Pancreas (tissue), 10 donors: ENCODE measurements around the gene KIRREL1. TPM values are rescaled to one million over a fixed set of nuclear protein-coding genes. Genes with fewer than 3 reads are reported as not detected.

Experiments used
- ATAC-seq, 4 donors: fragments of 200-7000 bp; cut with Tn5 transposase; one replicate each; pipeline versions ENCODE4 v1.8.0 to v1.9.1; 2020; ENCODE audit warnings: mild to moderate bottlenecking in 4 of 4, moderate library complexity in 4 of 4
- DNase-seq, 6 donors: peaks; one replicate each; pipeline ENCODE4 v3.0.0-alpha.2; 2020
- FAIRE-seq: peaks from 2 replicates; lab custom pipeline; 2012; peaks lifted over from hg19 to GRCh38; lab: Jason Lieb, UNC
- H3K27ac ChIP-seq, 4 donors: fragments of 200-600 bp; sonication (generic); 1 replicate in 3 of 4; 2 replicates in 1 of 4; pipeline versions ENCODE4 v1.5.0 to v1.8.0; 2020
- H3K27me3 ChIP-seq, 4 donors: fragments of 200-600 bp; one replicate each; pipeline ENCODE4 v1.8.0; 2021
- H3K36me3 ChIP-seq, 3 donors: fragments of 200-600 bp; sonication (generic) in 1 of 3; one replicate each; pipeline versions ENCODE4 v1.5.0 to v1.8.0; 2020 to 2021
- H3K4me1 ChIP-seq, 3 donors: fragments of 200-600 bp; one replicate each; pipeline ENCODE4 v1.8.0; 2021
- H3K4me3 ChIP-seq, 4 donors: fragments of 200-600 bp; sonication (generic) in 2 of 4; one replicate each; pipeline versions ENCODE4 v1.5.0 to v1.8.0; 2020 to 2021
- H3K9me3 ChIP-seq, 4 donors: fragments of 200-600 bp; one replicate each; pipeline ENCODE4 v1.8.0; 2021
- WGBS, 2 donors: extraction: QIAGEN DNeasy Blood & Tissue Kit; methylation state at CpG; one replicate each; pipeline ENCODE4 v1.1.7; 2013; 5-methylcytosine and 5-hydroxymethylcytosine counted together
- intact Hi-C, 3 donors: fragments of 100-400 bp; cut with DNase I; formaldehyde crosslinking; loops; one replicate each; pipeline versions ENCODE4 v1.11.1 to v1.14.2; 2022
- polyA plus RNA-seq, 2 donors: library from polyadenylated mRNA; stranded (reverse); fragments of 200-250 nt; gene quantifications; one replicate each; pipeline ENCODE4 v1.2.3, GENCODE V29; 2013
- total RNA-seq, 6 donors: library from RNA; stranded (reverse); fragmentation: NEBNext Ultra II Directional in 4 of 6; extraction: Animal tissue kit (Norgen Biotek cat#: 25700) in 4 of 6; gene quantifications; one replicate each; pipeline versions ENCODE4 v1.2.1 to v1.2.4, GENCODE V29; 2021 to 2023
- TF ChIP-seq, protein P1 (sequence below), 4 donors: fragments of 200-600 bp; sonication (generic) in 3 of 4; IDR thresholded peaks; one replicate each; pipeline versions ENCODE4 v1.5.0 to v1.8.0; 2021; ENCODE audit warnings: antibody characterized with exemption in 4 of 4
- donor health status: healthy with polysubstance abuse.
- donor health status: DM: no; HTN: no; CAD: no; lungs with moderate emphysema.
- donor health status: DM: no; HTN: no; CAD: no.
- donor health status: control.
- donor health status: control.
- donor health status: Bipolar disorder and iron deficiency.
- donor health status: DM: yes; HTN: yes; CAD: no.
- donor health status: DM: no; HTN: no; CAD: no.
- donor health status: DM: no; HTN: no; CAD: no.
- donor health status: DM: yes; HTN: yes; CAD: no.

Gene KIRREL1
- total and polyA plus RNA-seq, 8 donors: 1.9 to 13.0 (median 4.1) TPM

DNA sequence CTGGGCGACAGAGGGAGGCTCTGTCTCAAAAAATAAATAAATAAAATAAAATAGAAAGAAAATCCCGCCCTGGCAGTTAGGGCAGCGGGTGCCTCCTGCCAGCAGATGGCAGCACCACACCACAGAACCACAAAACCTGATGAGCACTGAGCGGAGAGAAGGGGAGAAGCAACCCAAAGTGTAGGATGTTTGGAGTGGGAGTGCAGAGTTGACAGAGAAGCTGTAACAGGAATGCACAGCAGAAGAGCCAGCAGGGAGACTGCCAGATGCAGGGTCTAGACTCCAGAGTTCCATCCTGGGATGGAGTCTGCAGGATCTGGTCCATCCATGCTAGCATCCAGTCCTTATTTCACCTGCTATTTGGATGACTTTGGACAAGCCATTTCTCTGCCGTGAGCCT is 29.7 kb upstream of the KIRREL1 start:
- TF ChIP-seq, protein P1, sequence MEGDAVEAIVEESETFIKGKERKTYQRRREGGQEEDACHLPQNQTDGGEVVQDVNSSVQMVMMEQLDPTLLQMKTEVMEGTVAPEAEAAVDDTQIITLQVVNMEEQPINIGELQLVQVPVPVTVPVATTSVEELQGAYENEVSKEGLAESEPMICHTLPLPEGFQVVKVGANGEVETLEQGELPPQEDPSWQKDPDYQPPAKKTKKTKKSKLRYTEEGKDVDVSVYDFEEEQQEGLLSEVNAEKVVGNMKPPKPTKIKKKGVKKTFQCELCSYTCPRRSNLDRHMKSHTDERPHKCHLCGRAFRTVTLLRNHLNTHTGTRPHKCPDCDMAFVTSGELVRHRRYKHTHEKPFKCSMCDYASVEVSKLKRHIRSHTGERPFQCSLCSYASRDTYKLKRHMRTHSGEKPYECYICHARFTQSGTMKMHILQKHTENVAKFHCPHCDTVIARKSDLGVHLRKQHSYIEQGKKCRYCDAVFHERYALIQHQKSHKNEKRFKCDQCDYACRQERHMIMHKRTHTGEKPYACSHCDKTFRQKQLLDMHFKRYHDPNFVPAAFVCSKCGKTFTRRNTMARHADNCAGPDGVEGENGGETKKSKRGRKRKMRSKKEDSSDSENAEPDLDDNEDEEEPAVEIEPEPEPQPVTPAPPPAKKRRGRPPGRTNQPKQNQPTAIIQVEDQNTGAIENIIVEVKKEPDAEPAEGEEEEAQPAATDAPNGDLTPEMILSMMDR (IDR thresholded peaks at IDR 0.05): peak; percentile 78 to 94 (median 86)
- intact Hi-C loops: loop anchor here in 1 of 3 donors (2.0 kb wide), 1 partner anchor 27 kb away; no protein-coding TSS in a partner anchor
- no peak for FAIRE-seq

DNA sequence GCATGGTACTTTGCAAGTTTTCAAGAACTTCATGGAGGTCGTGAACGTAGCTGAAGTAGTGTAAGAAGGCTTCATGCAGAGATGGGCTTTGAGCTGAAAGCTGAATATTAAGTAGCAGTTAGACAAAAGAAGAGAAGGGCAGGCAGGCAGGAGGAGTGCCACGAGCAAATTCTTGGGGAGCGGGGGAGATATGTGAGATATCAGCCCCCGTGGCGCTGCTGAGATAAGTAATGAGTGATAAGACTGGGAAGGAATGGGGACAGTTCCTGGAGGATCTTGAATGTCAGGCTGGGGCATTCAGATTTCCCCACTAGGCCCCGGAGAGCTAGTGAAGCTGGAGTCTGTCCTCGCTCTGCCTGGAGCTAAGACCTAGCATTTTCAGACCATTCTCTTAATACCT is 27.9 kb upstream of the KIRREL1 start:
- ATAC-seq (no peak), DNase-seq (peak in 1 of 6 donors; percentile 20), FAIRE-seq (no peak)
- 40 to 43% methylated on average over 8 of the region's 8 CpGs for WGBS, 2 donors
- no peaks in the 10 kb centered on the region for H3K9me3 ChIP-seq
- peaks cover 0 to 15% (median 13%) of the 10 kb centered on the region in 3 donors for H3K4me1 ChIP-seq
- intact Hi-C loops: loop anchor here in 1 of 3 donors (2.0 kb wide), 1 partner anchor 25 kb away; no protein-coding TSS in a partner anchor
- TF ChIP-seq, protein P1 (IDR thresholded peaks at IDR 0.05): no peak
- H3K27me3 ChIP-seq: no peaks in the 10 kb centered on the region
- H3K4me3 ChIP-seq: no peak overlapping the region
- no peaks in the 10 kb centered on the region for H3K36me3 ChIP-seq
- H3K27ac ChIP-seq: peak overlapping the region; percentile 43 to 76 (median 56)

More for the DNA sequence above, 29.7 kb upstream of the KIRREL1 start:
- Histone ChIP-seq H3K4me3 (no peak overlapping the region), H3K27ac (no peak overlapping the region), H3K4me1 (peaks cover 0 to 8% (median 5%) of the 10 kb centered on the region in 3 donors), H3K36me3 (no peaks in the 10 kb centered on the region), H3K27me3 (no peaks in the 10 kb centered on the region), H3K9me3 (no peaks in the 10 kb centered on the region)
- DNase-seq (peak; percentile 30 to 80 (median 56)), ATAC-seq (peak; percentile 51 to 71 (median 68))
- 5 to 6% methylated on average over 5 of the region's 5 CpGs for WGBS, 2 donors

DNA sequence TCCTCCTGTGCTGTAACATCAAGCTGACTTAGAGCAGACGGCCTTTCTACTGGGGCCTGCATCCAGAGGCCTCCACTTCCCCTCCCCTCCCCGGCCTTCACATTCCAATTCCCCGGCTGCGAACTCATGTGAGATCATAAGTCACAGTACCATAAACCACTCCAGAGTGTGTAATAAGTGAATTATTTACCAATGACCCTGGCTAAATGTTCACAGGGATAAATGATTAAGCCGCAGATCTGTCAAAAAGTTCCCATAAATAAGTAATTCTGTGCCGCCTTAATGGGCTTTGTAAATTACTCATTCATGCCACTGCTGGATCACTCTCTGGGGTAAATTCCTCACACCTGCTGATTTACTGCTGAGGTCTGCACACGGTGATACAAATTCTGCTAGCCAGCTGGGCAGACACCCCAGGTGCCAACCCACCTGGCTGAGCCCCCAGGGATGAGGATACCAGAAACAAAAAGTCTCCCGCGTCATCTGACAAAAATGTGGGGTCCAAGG is 27.4 kb upstream of the KIRREL1 start:
- H3K4me3 ChIP-seq: no peak overlapping the region
- FAIRE-seq (no peak), ATAC-seq (peak; percentile 77 to 87 (median 82)), DNase-seq (peak in 4 of 6 donors; percentile 55 to 76 (median 66))
- H3K27ac ChIP-seq: peak overlapping the region; percentile 43 to 76 (median 56)
- no peaks in the 10 kb centered on the region for H3K36me3 ChIP-seq
- TF ChIP-seq, protein P1 (IDR thresholded peaks at IDR 0.05): no peak
- 32 to 37% methylated on average over 9 of the region's 9 CpGs for WGBS, 2 donors
- H3K9me3 ChIP-seq: no peaks in the 10 kb centered on the region
- intact Hi-C loops: no loop called here
- no peaks in the 10 kb centered on the region for H3K27me3 ChIP-seq
- peaks cover 0 to 15% (median 13%) of the 10 kb centered on the region in 3 donors for H3K4me1 ChIP-seq

GRCh38 chr1:157967205-157967604 is 26.2 kb upstream of the KIRREL1 start:
- DNase-seq (no peak), ATAC-seq (no peak), FAIRE-seq (no peak)
- Histone ChIP-seq H3K4me1 (peaks cover 0 to 15% (median 13%) of the 10 kb centered on the region in 3 donors), H3K27ac (peak overlapping the region in 1 of 4 donors; percentile 53), H3K9me3 (no peaks in the 10 kb centered on the region), H3K36me3 (no peaks in the 10 kb centered on the region), H3K4me3 (no peak overlapping the region), H3K27me3 (no peaks in the 10 kb centered on the region)
- intact Hi-C loops: no loop called here
- TF ChIP-seq, protein P1 (IDR thresholded peaks at IDR 0.05): no peak

DNA sequence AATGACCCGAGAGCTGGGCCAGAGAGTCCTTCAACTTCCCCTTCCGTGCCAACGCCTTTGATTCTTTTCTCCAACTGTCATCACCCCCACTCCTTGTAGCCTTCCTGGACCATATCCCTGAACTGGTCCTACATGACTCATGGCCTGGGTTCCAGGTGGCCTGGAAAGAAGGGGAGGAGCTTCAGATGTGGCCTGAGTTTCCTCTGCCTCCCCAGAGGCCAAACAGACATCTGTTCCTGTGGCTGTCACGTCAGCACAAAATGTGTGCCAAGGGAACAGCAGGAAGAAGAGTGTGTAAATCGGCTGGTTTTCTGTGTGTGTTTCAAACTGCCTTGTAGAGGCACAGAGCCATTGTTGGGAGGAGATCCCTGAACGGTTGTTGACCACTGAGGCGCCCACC is 24.9 kb upstream of the KIRREL1 start:
- Histone ChIP-seq H3K4me3 (no peak overlapping the region), H3K4me1 (peaks cover 0 to 15% (median 13%) of the 10 kb centered on the region in 3 donors), H3K27ac (peak overlapping the region in 2 of 4 donors; percentile 25 to 53), H3K36me3 (no peaks in the 10 kb centered on the region), H3K9me3 (no peaks in the 10 kb centered on the region), H3K27me3 (no peaks in the 10 kb centered on the region)
- peak in 2 of 4 donors; percentile 14 to 45 for ATAC-seq
- TF ChIP-seq, protein P1 (IDR thresholded peaks at IDR 0.05): no peak
- 51 to 60% methylated on average over 7 of the region's 7 CpGs for WGBS, 2 donors
- FAIRE-seq: no peak
- intact Hi-C loops: no loop called here
- DNase-seq: no peak
